ENCODE measurements around the gene SRC.

DNA sequence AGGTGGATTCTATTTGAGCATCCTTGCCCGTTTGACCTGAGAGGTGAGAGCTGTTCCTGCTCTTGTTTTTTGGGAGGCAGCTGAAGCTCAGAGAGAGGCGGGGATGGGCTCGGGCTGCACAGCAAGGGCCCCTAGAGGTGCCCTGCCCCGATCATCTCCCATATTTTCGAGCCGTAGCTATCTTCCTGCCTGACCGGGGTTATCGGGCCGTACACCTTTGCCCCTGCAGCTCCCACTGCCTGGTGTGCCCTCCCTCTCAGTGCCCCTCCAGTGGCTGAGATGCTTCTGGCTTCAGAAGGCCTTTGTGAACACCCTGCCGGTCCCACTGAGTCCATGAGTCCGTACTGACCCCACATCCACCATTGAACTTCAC is 6.7 kb downstream of the SRC start:
- TF ChIP-seq, protein P1, sequence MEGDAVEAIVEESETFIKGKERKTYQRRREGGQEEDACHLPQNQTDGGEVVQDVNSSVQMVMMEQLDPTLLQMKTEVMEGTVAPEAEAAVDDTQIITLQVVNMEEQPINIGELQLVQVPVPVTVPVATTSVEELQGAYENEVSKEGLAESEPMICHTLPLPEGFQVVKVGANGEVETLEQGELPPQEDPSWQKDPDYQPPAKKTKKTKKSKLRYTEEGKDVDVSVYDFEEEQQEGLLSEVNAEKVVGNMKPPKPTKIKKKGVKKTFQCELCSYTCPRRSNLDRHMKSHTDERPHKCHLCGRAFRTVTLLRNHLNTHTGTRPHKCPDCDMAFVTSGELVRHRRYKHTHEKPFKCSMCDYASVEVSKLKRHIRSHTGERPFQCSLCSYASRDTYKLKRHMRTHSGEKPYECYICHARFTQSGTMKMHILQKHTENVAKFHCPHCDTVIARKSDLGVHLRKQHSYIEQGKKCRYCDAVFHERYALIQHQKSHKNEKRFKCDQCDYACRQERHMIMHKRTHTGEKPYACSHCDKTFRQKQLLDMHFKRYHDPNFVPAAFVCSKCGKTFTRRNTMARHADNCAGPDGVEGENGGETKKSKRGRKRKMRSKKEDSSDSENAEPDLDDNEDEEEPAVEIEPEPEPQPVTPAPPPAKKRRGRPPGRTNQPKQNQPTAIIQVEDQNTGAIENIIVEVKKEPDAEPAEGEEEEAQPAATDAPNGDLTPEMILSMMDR (IDR thresholded peaks at IDR 0.05): no peak
- no peak for TF ChIP-seq POLR2A (IDR thresholded peaks at IDR 0.05)

Data from tibial nerve (tissue), 3 donors.